Uterus (tissue), 2 donors: ENCODE results near the gene CNIH2.
A peak's percentile ranks its signal among the peaks of the same experiment; 100 is the strongest.

Experiments
- CTCF ChIP-seq, 4 experiments: fragments of 200-600 bp in 2 of 4; fragments of 450-650 bp in 2 of 4; sonication (generic) in 2 of 4; IDR thresholded peaks; one replicate each; pipeline ENCODE4 v1.5.1; 2016 to 2019; ENCODE audit warnings: antibody characterized with exemption in 4 of 4, mild to moderate bottlenecking in 2 of 4, moderate library complexity in 1 of 4
- POLR2A ChIP-seq, 2 donors: fragments of 450-650 bp; IDR thresholded peaks; one replicate each; pipeline ENCODE4 v1.6.1; 2016; ENCODE audit warnings: antibody characterized with exemption in 2 of 2, mild to moderate bottlenecking in 1 of 2, moderate library complexity in 1 of 2

- TF ChIP-seq CTCF (IDR thresholded peaks at IDR 0.05), result peak; percentile 20 to 98 (median 96)
- TF ChIP-seq POLR2A (IDR thresholded peaks at IDR 0.05), result peak; percentile 53 to 69
Measured at GRCh38 chr11:66311965-66312548, 34.1 kb downstream of the CNIH2 start.
